Panc1 (cell line): Measurements from ENCODE around the gene MAP4.

Source experiments
- POLR2AphosphoS5 ChIP-seq: IDR thresholded peaks from 2 replicates; pipeline ENCODE4 v1.6.1; 2012; ENCODE audit warnings: mild to moderate bottlenecking, low read depth, low read length, moderate library complexity
- TCF7L2 ChIP-seq: IDR thresholded peaks from 2 replicates; pipeline ENCODE4 v1.6.1; 2011; ENCODE audit warnings: mild to moderate bottlenecking, low read depth, low read length, inconsistent platforms
- TF ChIP-seq, protein P1 (sequence below): fragments of 450-650 bp; IDR thresholded peaks from 2 replicates; pipeline ENCODE4 v1.5.1; 2017; ENCODE audit warnings: mild to moderate bottlenecking
- TF ChIP-seq, protein P2 (sequence below), 2 experiments: IDR thresholded peaks; 2 replicates each; pipeline ENCODE4 v1.6.1; 2011 to 2012; ENCODE audit warnings: low read depth in 2 of 2, control low read depth in 1 of 2, low read length in 1 of 2, mild to moderate bottlenecking in 1 of 2, moderate library complexity in 1 of 2; ENCODE audit not compliant: insufficient read depth in 1 of 2

DNA sequence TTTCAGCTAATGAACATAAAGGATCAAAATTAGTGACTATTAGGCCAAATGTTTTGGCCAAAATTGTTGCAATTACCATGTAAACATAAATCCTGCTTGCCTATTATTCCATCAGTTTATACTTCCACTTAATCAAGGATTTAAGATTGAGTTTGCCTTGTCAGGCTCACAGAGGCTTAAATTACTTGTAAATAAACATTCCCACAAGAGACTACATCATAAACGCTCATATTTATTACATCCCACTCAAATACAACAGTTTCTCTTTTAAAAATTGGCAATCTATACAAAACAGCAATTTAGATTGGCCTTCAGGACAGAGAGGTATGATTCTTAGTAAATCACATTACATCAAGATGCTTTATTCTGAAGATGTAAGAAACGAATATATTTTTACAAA, 9.9 kb upstream of the MAP4 start:
- TF ChIP-seq TCF7L2 (no peak), POLR2AphosphoS5 (no peak)
- TF ChIP-seq, protein P1, sequence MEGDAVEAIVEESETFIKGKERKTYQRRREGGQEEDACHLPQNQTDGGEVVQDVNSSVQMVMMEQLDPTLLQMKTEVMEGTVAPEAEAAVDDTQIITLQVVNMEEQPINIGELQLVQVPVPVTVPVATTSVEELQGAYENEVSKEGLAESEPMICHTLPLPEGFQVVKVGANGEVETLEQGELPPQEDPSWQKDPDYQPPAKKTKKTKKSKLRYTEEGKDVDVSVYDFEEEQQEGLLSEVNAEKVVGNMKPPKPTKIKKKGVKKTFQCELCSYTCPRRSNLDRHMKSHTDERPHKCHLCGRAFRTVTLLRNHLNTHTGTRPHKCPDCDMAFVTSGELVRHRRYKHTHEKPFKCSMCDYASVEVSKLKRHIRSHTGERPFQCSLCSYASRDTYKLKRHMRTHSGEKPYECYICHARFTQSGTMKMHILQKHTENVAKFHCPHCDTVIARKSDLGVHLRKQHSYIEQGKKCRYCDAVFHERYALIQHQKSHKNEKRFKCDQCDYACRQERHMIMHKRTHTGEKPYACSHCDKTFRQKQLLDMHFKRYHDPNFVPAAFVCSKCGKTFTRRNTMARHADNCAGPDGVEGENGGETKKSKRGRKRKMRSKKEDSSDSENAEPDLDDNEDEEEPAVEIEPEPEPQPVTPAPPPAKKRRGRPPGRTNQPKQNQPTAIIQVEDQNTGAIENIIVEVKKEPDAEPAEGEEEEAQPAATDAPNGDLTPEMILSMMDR = no peak
- TF ChIP-seq, protein P2, sequence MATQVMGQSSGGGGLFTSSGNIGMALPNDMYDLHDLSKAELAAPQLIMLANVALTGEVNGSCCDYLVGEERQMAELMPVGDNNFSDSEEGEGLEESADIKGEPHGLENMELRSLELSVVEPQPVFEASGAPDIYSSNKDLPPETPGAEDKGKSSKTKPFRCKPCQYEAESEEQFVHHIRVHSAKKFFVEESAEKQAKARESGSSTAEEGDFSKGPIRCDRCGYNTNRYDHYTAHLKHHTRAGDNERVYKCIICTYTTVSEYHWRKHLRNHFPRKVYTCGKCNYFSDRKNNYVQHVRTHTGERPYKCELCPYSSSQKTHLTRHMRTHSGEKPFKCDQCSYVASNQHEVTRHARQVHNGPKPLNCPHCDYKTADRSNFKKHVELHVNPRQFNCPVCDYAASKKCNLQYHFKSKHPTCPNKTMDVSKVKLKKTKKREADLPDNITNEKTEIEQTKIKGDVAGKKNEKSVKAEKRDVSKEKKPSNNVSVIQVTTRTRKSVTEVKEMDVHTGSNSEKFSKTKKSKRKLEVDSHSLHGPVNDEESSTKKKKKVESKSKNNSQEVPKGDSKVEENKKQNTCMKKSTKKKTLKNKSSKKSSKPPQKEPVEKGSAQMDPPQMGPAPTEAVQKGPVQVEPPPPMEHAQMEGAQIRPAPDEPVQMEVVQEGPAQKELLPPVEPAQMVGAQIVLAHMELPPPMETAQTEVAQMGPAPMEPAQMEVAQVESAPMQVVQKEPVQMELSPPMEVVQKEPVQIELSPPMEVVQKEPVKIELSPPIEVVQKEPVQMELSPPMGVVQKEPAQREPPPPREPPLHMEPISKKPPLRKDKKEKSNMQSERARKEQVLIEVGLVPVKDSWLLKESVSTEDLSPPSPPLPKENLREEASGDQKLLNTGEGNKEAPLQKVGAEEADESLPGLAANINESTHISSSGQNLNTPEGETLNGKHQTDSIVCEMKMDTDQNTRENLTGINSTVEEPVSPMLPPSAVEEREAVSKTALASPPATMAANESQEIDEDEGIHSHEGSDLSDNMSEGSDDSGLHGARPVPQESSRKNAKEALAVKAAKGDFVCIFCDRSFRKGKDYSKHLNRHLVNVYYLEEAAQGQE (IDR thresholded peaks at IDR 0.05; ENCODE audit: insufficient read depth in 1 of 2, low read depth in 2 of 2, low read length in 1 of 2) = no peak
